ENCODE measurements around the gene POLRMT.

DNA sequence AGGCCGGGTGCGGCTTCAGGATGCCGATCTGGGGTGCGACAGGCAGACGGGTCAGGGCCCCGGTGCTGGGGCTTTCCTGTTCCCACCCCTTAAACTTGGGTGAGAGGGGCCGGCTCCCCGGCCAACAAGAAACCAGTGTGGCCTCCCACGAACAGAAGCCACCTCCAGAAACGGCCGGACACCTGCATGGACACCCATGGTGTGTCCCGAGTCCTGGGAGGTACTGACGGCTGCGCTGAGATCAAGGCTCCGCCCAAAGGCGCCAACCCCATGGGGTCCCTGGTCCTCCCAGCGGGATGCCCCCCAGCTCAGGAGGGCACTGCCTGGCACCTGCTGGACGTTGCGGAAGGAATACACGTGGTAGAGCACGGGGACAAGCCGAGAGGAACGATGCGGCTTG lies 11.5 kb downstream of the POLRMT start:
- TF ChIP-seq, protein P1, sequence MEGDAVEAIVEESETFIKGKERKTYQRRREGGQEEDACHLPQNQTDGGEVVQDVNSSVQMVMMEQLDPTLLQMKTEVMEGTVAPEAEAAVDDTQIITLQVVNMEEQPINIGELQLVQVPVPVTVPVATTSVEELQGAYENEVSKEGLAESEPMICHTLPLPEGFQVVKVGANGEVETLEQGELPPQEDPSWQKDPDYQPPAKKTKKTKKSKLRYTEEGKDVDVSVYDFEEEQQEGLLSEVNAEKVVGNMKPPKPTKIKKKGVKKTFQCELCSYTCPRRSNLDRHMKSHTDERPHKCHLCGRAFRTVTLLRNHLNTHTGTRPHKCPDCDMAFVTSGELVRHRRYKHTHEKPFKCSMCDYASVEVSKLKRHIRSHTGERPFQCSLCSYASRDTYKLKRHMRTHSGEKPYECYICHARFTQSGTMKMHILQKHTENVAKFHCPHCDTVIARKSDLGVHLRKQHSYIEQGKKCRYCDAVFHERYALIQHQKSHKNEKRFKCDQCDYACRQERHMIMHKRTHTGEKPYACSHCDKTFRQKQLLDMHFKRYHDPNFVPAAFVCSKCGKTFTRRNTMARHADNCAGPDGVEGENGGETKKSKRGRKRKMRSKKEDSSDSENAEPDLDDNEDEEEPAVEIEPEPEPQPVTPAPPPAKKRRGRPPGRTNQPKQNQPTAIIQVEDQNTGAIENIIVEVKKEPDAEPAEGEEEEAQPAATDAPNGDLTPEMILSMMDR (optimal IDR thresholded peaks at IDR 0.05 in 1 of 3, IDR thresholded peaks at IDR 0.05 in 1 of 3, conservative IDR thresholded peaks at IDR 0.05 in 1 of 3; ENCODE audit: extremely low read depth in 1 of 3, insufficient read depth in 2 of 3, low read length in 3 of 3): no peak
- no peak for TF ChIP-seq EZH2 (IDR thresholded peaks at IDR 0.05; ENCODE audit: low read length)
